Amniotic epithelial cell (primary cell): Measurements from ENCODE around the gene IFFO2.
"Not testable (repeated sequence)": the region's sequence is repeated elsewhere in the genome, so short reads cannot be mapped to it uniquely, and the experiment has no call there.

ENCODE experiments used
- DNase-seq: peaks from one replicate; pipeline ENCODE4 v3.0.0-alpha.2; 2010; ENCODE audit warnings: low read depth

Gene IFFO2

GRCh38 chr1:18874600-18874999 lies 81.9 kb downstream of the IFFO2 start:
- no peak for DNase-seq

GRCh38 chr1:18874036-18874435 lies 82.4 kb downstream of the IFFO2 start:
- no peak for DNase-seq

GRCh38 chr1:18872071-18872611 lies 84.3 kb downstream of the IFFO2 start:
- no peak for DNase-seq

- no peak for DNase-seq
These were observed 84.9 kb downstream of the IFFO2 start for GRCh38 chr1:18871401-18872070.

- no peak for DNase-seq
These were observed 85.5 kb downstream of the IFFO2 start for GRCh38 chr1:18870957-18871356.

- not testable (repeated sequence) for DNase-seq
These were observed 85.9 kb downstream of the IFFO2 start for GRCh38 chr1:18870595-18870865.

GRCh38 chr1:18869847-18870594 lies 86.5 kb downstream of the IFFO2 start:
- no peak for DNase-seq

GRCh38 chr1:18868801-18869424 lies 87.6 kb downstream of the IFFO2 start:
- DNase-seq: no peak

- DNase-seq: no peak
These were observed 88.1 kb downstream of the IFFO2 start for GRCh38 chr1:18868354-18868753.

- DNase-seq: no peak
These were observed 89.6 kb downstream of the IFFO2 start for GRCh38 chr1:18866846-18867245.

GRCh38 chr1:18866314-18866713 lies 90.2 kb downstream of the IFFO2 start:
- no peak for DNase-seq

- no peak for DNase-seq
These were observed 91.3 kb downstream of the IFFO2 start for GRCh38 chr1:18865176-18865575.

- no peak for DNase-seq
These were observed 94.9 kb downstream of the IFFO2 start for GRCh38 chr1:18861590-18861989.

GRCh38 chr1:18861082-18861481 lies 95.4 kb downstream of the IFFO2 start:
- DNase-seq: no peak

GRCh38 chr1:18859560-18859959 lies 96.9 kb downstream of the IFFO2 start, which contains the start of gene TAS1R2:
Gene TAS1R2, minus strand, starts transcription at chr1:18859660. Its CDS starts 0 bp downstream, at chr1:18859660.
- no peak for DNase-seq

- DNase-seq: no peak
These were observed 98.3 kb downstream of the IFFO2 start for GRCh38 chr1:18858070-18858688.

GRCh38 chr1:18856435-18856834 lies 100.0 kb downstream of the IFFO2 start:
- no peak for DNase-seq

- DNase-seq: peak; percentile 17
These were observed 100.9 kb downstream of the IFFO2 start for GRCh38 chr1:18855573-18855972.

GRCh38 chr1:18854331-18855025 lies 102.0 kb downstream of the IFFO2 start:
- no peak for DNase-seq
